Left kidney (tissue), 8 donors: ENCODE results near the gene RASSF1. TPM values are rescaled to one million over a fixed set of nuclear protein-coding genes. Genes with fewer than 3 reads are reported as not detected.

Experiments
- DNase-seq: peaks from one replicate; pipeline ENCODE4 v3.0.0-alpha.2; 2013
- long read RNA-seq, 8 donors: transcript quantifications; one replicate each; lab custom pipeline, GENCODE V29; 2026
- polyA plus RNA-seq: library from polyadenylated mRNA; unstranded; fragments of 120-200 nt; gene quantifications from one replicate; pipeline ENCODE4 v1.2.1, GENCODE V29; 2013; ENCODE audit not compliant: insufficient read length

RASSF1 gene, protein sequence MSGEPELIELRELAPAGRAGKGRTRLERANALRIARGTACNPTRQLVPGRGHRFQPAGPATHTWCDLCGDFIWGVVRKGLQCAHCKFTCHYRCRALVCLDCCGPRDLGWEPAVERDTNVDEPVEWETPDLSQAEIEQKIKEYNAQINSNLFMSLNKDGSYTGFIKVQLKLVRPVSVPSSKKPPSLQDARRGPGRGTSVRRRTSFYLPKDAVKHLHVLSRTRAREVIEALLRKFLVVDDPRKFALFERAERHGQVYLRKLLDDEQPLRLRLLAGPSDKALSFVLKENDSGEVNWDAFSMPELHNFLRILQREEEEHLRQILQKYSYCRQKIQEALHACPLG
- 19.6 TPM for polyA plus RNA-seq
- long read RNA-seq, donor 1, transcript RASSF1-201 (5 exons, 1,757 nt): major isoform, 9 of 9 reads
- long read RNA-seq, donor 1, partial matches to known transcripts: 0 of 9 reads
- long read RNA-seq, donor 1, other reads (novel, unspliced or antisense): 0 of 9 reads
- long read RNA-seq, donor 2, transcript RASSF1-201 (5 exons, 1,757 nt): major isoform, 5 of 22 reads
- long read RNA-seq, donor 2, partial matches to known transcripts: 0 of 22 reads
- long read RNA-seq, donor 2, other reads (novel, unspliced or antisense): 16 of 22 reads
- long read RNA-seq, donor 3, transcript RASSF1-201 (5 exons, 1,757 nt): major isoform, 9 of 23 reads
- long read RNA-seq, donor 3, partial matches to known transcripts: 12 of 23 reads
- long read RNA-seq, donor 3, other reads (novel, unspliced or antisense): 0 of 23 reads
- long read RNA-seq, donor 4: 0 reads
- long read RNA-seq, donor 5, transcript RASSF1-201 (5 exons, 1,757 nt): major isoform, 8 of 17 reads
- long read RNA-seq, donor 5, partial matches to known transcripts: 7 of 17 reads
- long read RNA-seq, donor 5, other reads (novel, unspliced or antisense): 0 of 17 reads
- long read RNA-seq, donor 6, transcript RASSF1-201 (5 exons, 1,757 nt): major isoform, 9 of 12 reads
- long read RNA-seq, donor 6, partial matches to known transcripts: 0 of 12 reads
- long read RNA-seq, donor 6, other reads (novel, unspliced or antisense): 0 of 12 reads
- long read RNA-seq, donor 7, transcript RASSF1-201 (5 exons, 1,757 nt): major isoform, 7 of 13 reads
- long read RNA-seq, donor 7, partial matches to known transcripts: 5 of 13 reads
- long read RNA-seq, donor 7, other reads (novel, unspliced or antisense): 0 of 13 reads
- long read RNA-seq, donor 8, partial matches to known transcripts: 0 of 2 reads
- long read RNA-seq, donor 8, other reads (novel, unspliced or antisense): 0 of 2 reads

DNA sequence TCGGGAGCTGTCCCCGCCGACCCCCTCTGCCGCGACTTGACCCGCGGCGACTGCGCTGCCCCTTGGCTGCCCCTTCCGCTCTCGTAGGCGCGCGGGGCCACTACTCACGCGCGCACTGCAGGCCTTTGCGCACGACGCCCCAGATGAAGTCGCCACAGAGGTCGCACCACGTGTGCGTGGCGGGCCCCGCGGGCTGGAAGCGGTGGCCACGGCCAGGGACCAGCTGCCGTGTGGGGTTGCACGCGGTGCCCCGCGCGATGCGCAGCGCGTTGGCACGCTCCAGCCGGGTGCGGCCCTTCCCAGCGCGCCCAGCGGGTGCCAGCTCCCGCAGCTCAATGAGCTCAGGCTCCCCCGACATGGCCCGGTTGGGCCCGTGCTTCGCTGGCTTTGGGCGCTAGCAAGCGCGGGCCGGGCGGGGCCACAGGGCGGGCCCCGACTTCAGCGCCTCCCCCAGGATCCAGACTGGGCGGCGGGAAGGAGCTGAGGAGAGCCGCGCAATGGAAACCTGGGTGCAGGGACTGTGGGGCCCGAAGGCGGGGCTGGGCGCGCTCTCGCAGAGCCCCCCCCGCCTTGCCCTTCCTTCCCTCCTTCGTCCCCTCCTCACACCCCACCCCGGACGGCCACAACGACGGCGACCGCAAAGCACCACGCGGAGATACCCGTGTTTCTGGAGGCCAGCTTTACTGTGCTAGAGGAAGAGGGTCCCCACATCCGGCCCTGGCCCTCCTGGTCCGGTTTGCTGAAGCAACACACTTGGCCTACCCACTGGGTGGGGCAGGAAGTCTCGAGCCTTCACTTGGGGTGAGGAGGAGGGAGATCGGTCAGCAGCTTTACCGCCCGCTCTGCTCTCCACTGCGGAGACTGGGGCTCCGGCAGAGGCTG lies at the start of gene RASSF1:
TSS of gene RASSF1 (minus strand) at position 389 of the 882 bp plus-strand sequence. CDS start at position 358, 31 bp downstream.
- no peak for DNase-seq

DNA sequence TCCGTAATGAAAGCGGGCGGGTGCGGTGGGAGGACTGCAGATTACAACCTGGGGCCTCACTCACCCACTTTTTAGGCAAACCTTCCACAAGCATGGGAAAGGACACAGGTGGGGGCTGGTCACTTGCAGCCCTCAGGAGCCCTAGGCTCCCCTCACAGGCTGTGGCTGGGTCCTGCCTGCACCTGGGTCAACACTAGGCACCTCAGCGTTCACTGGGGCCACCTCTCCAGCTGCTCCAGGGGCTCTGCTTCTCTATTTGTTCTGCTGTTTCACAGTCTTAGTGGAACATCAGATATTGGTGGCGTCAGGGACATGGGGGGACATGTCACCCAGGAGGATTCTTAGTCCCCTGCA lies 48.8 kb upstream of the RASSF1 start:
- no peak for DNase-seq

DNA sequence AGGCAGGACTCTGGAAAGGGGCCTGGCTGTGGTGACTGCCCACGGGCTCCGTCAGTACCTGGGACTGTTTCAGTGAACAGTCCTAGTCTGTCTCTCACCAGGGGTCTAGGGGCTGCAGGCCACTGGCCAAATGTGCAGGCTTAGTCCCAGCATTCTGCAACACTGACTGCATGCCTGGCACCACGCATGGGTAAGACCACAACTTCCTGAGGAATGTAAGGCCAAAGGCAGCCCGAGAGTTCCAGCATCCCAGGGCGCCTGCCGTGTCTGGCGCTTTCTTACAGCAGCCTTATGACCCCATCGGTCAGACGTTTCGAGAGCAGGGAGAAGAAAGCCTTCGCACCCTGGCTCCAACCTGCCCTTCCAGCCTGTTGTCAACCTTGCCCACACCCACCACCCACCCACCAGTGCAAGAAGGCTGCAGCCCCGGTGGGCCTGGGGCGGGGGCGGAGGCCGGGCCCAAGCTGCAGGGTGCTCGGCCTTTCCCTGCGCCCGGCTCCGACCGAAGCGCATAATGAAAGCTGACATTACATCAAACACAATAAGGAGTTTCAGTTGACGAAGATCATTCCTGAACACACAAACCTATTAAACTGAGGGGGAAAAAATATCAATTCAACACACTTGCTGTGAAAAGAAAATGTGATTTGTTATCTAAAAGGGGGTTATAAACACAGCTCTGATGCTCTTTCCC lies 48.2 kb upstream of the RASSF1 start:
- DNase-seq: no peak

DNA sequence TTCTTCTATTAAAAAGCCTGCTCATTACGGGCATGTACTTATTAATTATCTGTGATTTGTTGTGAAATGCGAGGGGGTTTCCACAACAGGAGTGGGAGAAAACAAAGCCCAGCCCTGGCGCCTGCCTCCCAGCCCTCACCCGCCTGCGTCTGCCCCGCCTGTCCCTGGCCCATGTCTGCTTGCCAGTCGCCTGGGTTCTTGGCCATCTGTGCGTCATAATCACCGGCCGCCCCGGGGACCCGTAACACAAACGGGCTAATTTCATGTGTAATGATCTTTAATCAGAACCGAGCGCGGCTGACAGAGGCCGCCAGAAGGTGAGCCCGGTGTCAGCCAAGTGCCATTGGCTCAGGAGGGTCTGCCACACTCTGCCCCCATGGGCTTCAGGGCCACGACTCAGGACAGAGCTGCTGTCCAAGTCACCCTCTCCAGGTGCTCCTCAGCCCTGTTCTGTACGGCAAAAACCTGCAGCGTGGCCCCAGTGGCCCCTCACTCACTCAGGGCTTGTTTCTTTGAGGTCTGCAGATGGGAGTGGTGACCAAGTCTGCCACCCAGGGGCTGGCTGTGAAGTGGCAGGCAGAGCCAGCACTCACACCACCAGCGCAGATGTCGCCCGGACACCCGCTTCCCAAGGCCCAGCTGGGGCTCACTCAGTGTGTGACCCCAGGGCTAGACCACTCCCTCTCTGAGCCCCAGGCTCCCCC lies 47.5 kb upstream of the RASSF1 start:
- DNase-seq: no peak

DNA sequence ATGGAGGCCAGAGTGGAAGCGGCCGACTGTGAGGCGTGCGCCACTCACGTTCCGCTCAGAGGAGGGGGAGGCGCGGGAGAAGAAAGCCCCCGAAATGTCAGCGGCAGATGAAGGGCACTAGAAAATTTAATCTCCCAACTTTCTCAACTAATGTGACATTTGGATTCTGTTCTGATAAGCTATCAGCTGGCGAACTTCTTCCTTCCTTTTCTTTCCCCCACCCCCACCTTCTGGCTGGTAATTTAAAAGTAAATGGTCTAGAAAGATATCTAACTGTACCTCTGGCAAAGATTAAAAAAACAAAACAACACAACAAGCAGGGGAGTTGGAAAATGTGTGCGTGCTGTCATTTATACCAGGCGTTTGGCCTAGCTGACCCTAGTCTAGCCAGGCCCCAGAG lies 45.1 kb upstream of the RASSF1 start:
- DNase-seq: no peak

DNA sequence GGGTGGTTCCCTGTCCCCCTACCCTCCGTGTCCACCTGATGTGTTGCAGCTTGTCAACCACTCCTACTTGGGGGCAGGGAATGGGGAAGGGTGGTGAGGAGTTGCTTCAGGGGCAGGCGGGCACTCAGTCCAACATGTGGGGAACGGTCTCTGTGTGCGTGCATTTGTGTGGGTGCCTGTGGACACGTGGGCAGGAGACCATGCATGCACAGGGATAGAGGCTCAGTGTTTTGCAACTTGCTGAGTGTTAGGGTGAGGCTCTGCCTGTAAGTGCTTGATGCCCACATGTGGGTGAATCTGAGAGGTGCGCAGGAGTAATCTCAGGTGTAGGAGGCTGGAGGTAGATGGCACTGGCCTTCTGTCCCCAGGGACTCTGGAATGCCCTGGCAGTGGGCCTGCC lies 43.1 kb upstream of the RASSF1 start:
- no peak for DNase-seq

DNA sequence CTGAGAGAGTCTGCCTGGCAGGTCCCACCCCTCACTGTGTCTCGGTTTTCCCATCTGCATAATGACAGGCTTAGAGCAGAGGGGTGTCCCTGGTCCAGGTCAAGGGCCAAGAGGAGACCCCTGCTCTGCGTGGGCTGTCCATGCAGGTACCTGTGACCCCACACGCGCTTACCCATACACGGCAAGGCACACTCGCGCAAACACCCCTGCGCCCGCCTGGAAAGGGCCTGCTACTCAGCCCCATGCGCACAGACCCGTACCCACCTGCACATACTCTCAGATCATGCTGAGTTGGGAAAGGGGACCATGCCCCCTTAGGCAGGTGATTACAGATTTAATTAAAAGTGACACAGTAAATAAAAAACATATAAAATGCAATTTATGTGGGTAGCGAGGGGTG lies 42.1 kb upstream of the RASSF1 start:
- no peak for DNase-seq

DNA sequence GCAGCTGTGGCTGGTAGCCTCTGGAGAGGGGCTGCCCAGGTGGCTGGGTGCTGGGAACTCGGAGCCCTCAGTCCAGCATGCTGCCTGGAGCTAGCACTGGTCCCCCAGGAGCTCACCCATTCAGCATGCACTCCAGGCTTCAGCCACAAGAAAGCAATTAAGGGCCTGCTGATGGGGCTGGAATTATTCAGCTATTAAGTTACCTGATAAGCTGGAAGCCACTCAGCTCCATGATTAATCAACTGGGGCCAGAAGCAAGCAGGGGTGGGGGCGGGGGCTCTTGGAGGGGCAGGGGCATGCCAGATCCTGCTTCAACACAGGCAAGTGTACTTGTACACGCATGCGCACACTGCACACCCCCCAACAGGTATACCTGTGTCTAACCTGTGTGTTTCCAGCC lies 40.7 kb upstream of the RASSF1 start:
- no peak for DNase-seq

DNA sequence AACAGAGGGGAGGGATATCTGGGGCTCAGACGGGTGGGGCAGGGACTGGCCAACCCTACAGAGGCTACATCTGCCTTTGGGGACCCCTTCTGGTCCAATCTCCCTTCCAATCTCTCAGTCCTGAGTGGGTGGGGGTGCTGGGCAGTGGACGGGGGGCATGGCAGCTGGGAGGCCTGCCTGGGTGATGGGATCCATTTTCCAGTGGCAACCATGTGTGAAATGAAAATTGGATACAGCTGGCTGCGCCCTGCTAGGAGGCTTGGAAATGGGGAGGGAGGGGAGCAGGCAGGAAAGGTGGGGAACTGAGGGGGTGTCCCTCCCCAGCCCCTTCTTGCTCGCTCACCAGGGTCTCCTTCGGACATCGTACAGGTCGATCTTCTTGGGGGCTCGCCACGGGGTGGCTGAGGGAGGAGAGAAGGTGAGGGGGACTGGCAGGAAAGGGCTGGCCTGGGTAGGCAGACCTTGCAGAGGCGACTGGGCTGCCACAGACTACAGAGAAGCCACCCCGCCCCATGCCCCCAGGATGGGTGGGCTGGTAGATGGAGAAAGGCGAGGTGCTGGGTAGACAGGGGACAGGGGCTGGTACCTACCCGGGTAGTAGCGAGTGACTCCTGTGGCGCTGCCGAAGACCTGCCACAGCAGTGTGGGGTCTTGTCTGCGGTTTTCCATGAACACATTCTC lies 39.9 kb upstream of the RASSF1 start:
- no peak for DNase-seq

DNA sequence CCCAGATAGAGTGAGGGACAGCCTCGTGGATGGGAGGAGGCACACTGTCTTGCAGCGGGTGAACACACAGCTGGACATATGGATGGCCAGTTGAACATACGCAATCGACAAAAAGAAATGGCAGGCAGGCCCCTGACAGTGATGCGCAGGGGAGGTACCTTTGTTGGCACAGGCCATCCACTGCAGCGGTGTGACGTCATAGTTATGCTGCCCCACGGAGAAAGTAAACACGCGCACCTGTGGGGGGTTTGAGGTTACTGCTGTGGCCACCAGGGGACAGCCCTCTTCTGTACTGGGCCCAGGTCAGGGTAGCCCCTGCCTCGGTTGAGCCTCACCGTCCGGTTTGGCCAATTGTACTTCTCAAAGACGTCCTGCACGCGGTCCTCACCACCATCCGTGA lies 38.1 kb upstream of the RASSF1 start:
- DNase-seq: no peak

DNA sequence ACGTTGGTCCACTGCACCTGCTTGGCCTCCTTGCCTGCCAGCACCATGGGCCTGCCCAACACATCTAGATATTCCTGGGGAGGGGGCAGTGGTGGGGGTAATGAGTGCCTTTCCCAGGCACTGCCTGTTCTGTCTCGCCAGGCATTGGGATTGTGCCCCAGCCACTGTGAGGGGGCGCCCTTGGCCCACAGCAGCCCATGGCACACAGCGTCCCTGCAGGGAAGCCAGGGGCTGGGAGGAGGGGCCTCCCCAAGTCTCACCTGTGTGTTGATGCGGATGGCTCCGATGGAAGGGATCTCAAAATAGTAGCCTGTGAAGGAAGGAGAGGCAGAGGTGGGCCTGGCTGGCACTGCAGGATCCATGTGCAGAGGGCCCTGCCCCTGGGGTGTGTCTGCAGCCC lies 37.4 kb upstream of the RASSF1 start:
- DNase-seq: no peak

DNA sequence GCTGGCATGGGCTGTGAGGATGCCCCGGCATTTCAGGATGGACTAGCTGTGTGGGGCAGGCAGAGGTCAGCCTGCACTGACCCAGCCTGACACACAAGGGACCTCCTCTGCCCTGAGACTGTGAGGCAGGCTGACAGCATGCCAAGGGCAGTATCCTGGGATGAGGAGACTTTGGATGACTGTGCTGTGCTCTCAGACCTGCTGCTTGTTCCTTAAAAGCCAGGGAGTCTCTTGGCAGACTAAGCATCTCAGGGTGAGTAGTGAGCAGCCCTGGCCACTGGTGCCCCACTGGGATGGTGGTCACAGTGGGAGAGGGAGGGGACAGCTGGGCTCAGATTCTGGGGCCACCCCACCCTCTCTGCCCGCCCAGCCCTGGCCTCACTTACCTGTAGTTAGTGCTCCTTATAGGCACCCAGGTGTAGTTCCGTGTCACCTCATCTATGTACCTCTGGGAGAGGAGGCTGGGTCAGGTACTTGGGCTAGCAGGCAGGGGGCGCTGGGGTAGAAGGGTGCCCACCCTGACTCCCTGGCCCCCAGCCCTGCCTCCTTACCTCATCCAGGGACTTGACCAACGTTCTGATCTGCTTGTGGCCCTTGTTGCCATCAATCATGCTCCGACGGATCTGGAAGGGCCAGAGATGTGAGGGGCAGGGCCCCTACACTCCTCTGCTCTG lies 34.8 kb upstream of the RASSF1 start:
- DNase-seq: no peak

DNA sequence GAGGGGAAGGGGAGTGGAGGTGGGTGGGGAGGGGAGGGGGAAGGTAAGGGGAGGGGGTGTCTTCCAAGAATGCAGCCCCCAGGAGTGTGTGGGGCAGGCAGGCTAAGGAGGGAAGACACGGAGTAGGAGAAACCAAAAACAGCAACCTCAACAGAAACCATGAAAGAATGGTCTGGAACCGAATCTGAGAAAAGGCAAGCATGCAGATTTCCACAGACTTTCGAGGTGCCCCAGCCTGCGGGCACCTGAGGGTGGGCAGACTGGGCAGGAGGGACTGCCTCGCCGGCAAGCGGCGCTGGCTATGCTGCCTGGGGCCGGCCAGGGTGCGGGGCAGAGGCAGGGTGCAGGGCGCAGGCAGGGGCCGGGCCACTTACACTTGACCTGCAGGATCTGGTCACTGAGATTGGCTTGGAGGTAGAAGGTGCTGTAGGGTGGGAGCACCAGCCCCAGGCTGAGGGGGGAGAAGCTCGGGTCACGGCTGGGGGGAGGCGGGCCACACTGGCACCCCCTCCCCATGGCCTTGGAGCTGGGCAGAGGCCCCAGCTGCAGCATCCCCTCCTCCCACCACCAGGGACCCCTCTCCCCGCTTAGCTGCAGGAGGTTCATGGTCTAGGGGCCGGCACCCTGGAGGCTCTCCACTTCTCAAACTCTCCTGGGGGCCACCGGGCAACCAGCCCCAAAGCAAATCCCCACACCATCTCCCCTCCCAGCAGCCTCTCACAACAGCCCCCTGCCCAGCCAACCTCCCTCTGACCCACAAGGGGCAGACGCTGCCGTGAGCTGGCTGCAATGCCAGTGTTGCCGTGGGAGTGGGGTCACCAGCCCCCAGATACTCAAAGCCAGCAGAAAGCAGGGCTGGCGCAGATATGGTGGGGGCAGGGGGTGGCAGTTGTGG lies 34.0 kb upstream of the RASSF1 start:
- DNase-seq: no peak

DNA sequence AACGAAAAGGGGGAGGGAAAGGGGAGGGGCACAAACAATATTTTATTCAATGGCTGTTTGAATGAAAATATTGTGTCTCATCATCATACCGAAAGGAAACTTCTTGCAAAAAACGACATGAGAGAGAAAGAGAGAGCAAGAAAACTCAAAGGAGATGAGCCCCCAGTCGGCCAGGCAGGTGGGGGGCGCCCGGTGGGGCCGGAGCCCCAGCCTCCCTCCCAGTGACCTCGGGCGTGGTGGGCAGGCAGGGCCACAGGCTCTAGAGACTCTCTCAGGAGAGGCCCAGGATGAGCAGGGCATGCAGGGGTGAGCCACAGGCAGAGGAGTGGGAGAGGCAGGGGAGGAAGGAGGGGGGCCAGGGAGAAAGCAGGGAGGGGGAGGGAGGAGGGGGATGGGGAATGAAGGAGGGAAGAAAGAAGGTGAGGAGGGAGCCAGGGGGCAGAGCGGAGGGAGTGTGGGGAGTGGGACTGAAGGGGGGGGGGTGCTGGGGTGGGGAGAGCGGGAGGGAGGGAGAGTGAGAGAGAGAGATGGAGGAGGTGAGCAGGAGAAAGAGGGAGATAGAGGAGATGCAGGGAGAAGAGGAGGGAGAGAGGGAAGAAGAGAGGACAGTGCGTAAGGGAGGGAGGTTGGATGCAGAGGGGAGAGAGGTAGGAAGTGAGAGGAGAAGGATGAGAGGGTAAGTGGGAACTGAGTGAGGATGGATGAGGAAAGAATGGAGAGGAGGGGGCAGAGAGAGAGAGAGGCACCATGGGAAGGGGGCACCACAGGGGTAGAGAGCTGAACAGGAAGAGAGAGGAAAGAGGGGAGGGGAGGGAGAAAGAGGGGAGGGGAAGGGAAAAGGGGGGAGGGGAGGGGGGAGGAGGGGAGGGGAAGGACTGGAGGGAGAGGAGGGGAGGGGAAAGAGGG lies 32.8 kb upstream of the RASSF1 start:
- no peak for DNase-seq

DNA sequence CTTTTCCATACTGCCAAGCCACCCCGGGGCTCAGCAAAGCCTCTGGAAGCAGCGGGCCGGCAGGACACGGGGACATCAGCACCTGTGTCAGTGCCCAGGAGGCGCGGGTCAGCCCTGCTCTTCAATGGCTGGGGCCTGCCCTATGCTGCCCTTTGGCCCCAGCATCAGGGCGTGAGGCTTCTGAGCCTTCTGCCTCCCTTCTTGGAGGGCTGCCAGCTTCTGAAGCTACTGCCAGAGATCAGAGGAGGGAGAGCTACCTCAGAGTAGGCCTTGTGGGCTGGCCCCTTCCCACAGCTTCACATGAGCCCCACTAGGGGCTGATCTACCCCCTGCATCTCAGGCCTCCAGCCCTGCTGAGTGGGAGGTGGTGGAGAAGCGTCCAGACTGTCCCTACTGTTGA lies 31.7 kb upstream of the RASSF1 start:
- DNase-seq: no peak

DNA sequence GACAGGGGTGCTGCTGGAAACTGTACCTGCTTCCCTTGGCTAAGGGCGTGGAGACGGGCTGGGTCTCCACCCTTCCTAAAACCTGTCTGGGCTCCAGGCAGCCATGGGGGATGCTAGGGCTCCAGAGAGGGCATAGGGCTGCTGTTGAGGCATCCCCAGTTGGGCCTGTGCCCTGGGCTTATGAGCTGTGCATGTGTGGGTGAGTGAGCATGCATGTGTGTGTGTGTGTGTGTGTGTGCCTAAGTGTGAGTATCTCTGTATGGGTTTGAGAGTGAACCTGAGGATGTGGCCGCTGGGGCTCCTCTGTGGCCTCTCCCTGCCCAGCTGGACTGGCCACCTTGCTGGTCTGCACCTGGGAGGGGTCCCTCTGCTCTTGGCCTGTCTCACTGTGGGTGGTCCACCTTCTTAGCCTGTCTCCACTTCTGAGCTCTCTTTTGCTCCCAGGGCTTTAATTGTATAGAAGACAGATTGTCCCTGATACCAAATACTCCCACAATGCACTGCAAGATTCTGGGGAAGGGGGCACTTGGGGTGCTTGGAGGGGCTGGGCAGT lies 30.6 kb upstream of the RASSF1 start:
- no peak for DNase-seq
